ENCODE results near the gene AP3D1.
"Not testable (repeated sequence)": the region's sequence is repeated elsewhere in the genome, so short reads cannot be mapped to it uniquely, and the experiment has no call there.

AP3D1 gene

GRCh38 chr19:2109046-2109864 lies 42.1 kb downstream of the AP3D1 start:
- no peak for ATAC-seq
- DNase-seq, result no peak

GRCh38 chr19:2108251-2109016 lies 42.9 kb downstream of the AP3D1 start:
- no peak for DNase-seq
- no peak for ATAC-seq

- no peak for ATAC-seq
Observed at GRCh38 chr19:2103045-2103707, 48.2 kb downstream of the AP3D1 start.

GRCh38 chr19:2101417-2102335 lies 49.7 kb downstream of the AP3D1 start:
- ATAC-seq (no peak), DNase-seq (no peak)

More at GRCh38 chr19:2103045-2103707, 48.2 kb downstream of the AP3D1 start:
- DNase-seq, result no peak

- no peak for DNase-seq
- ATAC-seq, result no peak
Observed at GRCh38 chr19:2100719-2101061, 50.7 kb downstream of the AP3D1 start.

GRCh38 chr19:2099937-2100718 lies 51.2 kb downstream of the AP3D1 start:
- ATAC-seq (no peak), DNase-seq (no peak)

- DNase-seq (no peak), ATAC-seq (no peak)
Observed at GRCh38 chr19:2099054-2099501, 52.3 kb downstream of the AP3D1 start.

GRCh38 chr19:2097886-2098327 lies 53.5 kb downstream of the AP3D1 start:
- DNase-seq (no peak), ATAC-seq (no peak)

GRCh38 chr19:2097203-2097885 lies 54.0 kb downstream of the AP3D1 start:
- DNase-seq, result peak; percentile 79
- ATAC-seq, result peak; percentile 5

- DNase-seq (peak; percentile 100), ATAC-seq (peak; percentile 85)
Observed at GRCh38 chr19:2096480-2097202, 54.7 kb downstream of the AP3D1 start, which contains the start of gene IZUMO4. Gene IZUMO4, plus strand, starts transcription at chr19:2096915. Its CDS starts 31 bp downstream, at chr19:2096946.

- peak; percentile 57 for ATAC-seq
- peak; percentile 89 for DNase-seq
Observed at GRCh38 chr19:2096034-2096479, 55.3 kb downstream of the AP3D1 start, which contains the start of gene MOB3A. Gene MOB3A, minus strand, starts transcription at chr19:2096326. Its CDS starts 17,766 bp downstream, at chr19:2078560.

GRCh38 chr19:2091926-2092525 lies 59.3 kb downstream of the AP3D1 start:
- not testable (repeated sequence) for DNase-seq, ATAC-seq

- ATAC-seq, result no peak
- DNase-seq, result no peak
Observed at GRCh38 chr19:2089727-2090053, 61.7 kb downstream of the AP3D1 start.

- DNase-seq (peak; percentile 69), ATAC-seq (no peak)
Observed at GRCh38 chr19:2089001-2089711, 62.2 kb downstream of the AP3D1 start.

GRCh38 chr19:2087621-2088100 lies 63.7 kb downstream of the AP3D1 start:
- DNase-seq (peak; percentile 61), ATAC-seq (no peak)

- DNase-seq, result peak; percentile 73
- peak; percentile 10 for ATAC-seq
Observed at GRCh38 chr19:2086695-2087620, 64.4 kb downstream of the AP3D1 start.

Data from stimulated activated naive CD8-positive, alpha-beta T cell treated with anti-CD3 and anti-CD28 coated beads, Interleukin-15, Interleukin-2, amounts not matched to agents 100 U/mL and 50 U/mL, for 24 hours (primary cell).